CD4-positive, alpha-beta T cell (primary cell): Measurements from ENCODE around the gene WDCP. TPM values are rescaled to one million over a fixed set of nuclear protein-coding genes. Genes with fewer than 3 reads are reported as not detected.

Experiments used
- ATAC-seq: fragments of 200-7000 bp; cut with Tn5 transposase; one replicate; pipeline ENCODE4 v1.10.0; 2022; ENCODE audit warnings: mild to moderate bottlenecking; ENCODE audit not compliant: poor library complexity
- CTCF ChIA-PET: fragments of 350-600 bp; sonication (Branson Sonifier 250); formaldehyde crosslinking; loops from one replicate; lab custom pipeline; 2021; ENCODE audit warnings: antibody characterized with exemption, inconsistent platforms; lab: Charles Lee
- POLR2A ChIA-PET: fragments of 350-600 bp; sonication (Branson Sonifier 250); formaldehyde crosslinking; loops from one replicate; lab custom pipeline; 2021; ENCODE audit warnings: antibody characterized with exemption, inconsistent platforms; lab: Charles Lee
- DNase-seq, 14 experiments: peaks; one replicate each; pipeline ENCODE4 v3.0.0-alpha.2; 2013 to 2020; ENCODE audit warnings: mixed read lengths in 2 of 14
- H3K27ac ChIP-seq, 2 donors: one replicate each; pipeline versions ENCODE4 v1.5.1 to v1.7.0; 2013; ENCODE audit warnings: low read length in 2 of 2, low read depth in 1 of 2, mild to moderate bottlenecking in 1 of 2
- H3K27me3 ChIP-seq, 2 experiments: 1 replicate in 1 of 2; 2 replicates in 1 of 2; pipeline versions ENCODE4 v1.6.1 to v1.7.0; 2013; ENCODE audit warnings: low read length in 2 of 2, control low read depth in 1 of 2, mild to moderate bottlenecking in 1 of 2, moderate library complexity in 1 of 2; ENCODE audit not compliant: insufficient read depth in 2 of 2, control insufficient read depth in 1 of 2
- H3K36me3 ChIP-seq: one replicate; pipeline ENCODE4 v1.6.1; 2013; ENCODE audit warnings: low read length, control low read depth; ENCODE audit not compliant: insufficient read depth
- H3K4me1 ChIP-seq: one replicate; pipeline ENCODE4 v1.6.1; 2013; ENCODE audit warnings: low read length, control low read depth; ENCODE audit not compliant: insufficient read depth
- H3K4me3 ChIP-seq: one replicate; pipeline ENCODE4 v1.5.1; 2013; ENCODE audit warnings: mild to moderate bottlenecking, low read length, moderate library complexity
- H3K9me3 ChIP-seq, 2 experiments: 1 replicate in 1 of 2; 2 replicates in 1 of 2; pipeline versions ENCODE4 v1.6.1 to v1.7.0; 2013; ENCODE audit warnings: low read length in 2 of 2, mild to moderate bottlenecking in 2 of 2, control low read depth in 1 of 2, moderate library complexity in 1 of 2; ENCODE audit not compliant: control insufficient read depth in 1 of 2, insufficient read depth in 1 of 2
- H3K27ac Mint-ChIP-seq: one replicate; pipeline ENCODE4 v1.8.0; 2020; ENCODE audit warnings: mixed read lengths
- H3K27me3 Mint-ChIP-seq: one replicate; pipeline ENCODE4 v1.8.0; 2021; ENCODE audit warnings: mixed read lengths
- H3K36me3 Mint-ChIP-seq: one replicate; pipeline ENCODE4 v1.8.0; 2021; ENCODE audit warnings: low read depth, mixed read lengths
- H3K4me1 Mint-ChIP-seq: one replicate; pipeline ENCODE4 v1.8.0; 2021; ENCODE audit warnings: low read depth, mixed read lengths
- H3K4me3 Mint-ChIP-seq: one replicate; pipeline ENCODE4 v1.8.0; 2020; ENCODE audit warnings: mild to moderate bottlenecking, mixed read lengths
- H3K9me3 Mint-ChIP-seq: one replicate; pipeline ENCODE4 v1.8.0; 2020; ENCODE audit warnings: mixed read lengths
- intact Hi-C, 2 experiments: fragments of 100-400 bp; cut with DNase I in 1 of 2; cut with micrococcal nuclease in 1 of 2; formaldehyde crosslinking; loops; one replicate each; pipeline versions ENCODE4 v1.15.1 to v1.9.0; 2023 to 2025; cut with DNase I, micrococcal nuclease
- total RNA-seq, 174 experiments: library from RNA in 2 of 174; stranded (reverse) in 2 of 174; gene quantifications; one replicate each; pipeline ENCODE4 v1.2.3 and lab custom pipeline; 2021 to 2026
- TF ChIP-seq, protein P1 (sequence below): fragments of 200-600 bp; IDR thresholded peaks from one replicate; pipeline ENCODE4 v1.8.0; 2022; ENCODE audit warnings: antibody characterized with exemption, mild to moderate bottlenecking

WDCP gene
- total RNA-seq, 2 experiments from 2014 or later: 1.4 to 2.0 TPM

- Histone ChIP-seq H3K27me3 (peaks cover 27 to 35% of the 10 kb centered on the region in 2 experiments), H3K27ac (no peak overlapping the region), H3K4me3 (no peak overlapping the region), H3K9me3 (peaks cover 0 to 7% of the 10 kb centered on the region in 2 experiments), H3K36me3 (no peaks in the 10 kb centered on the region), H3K4me1 (peaks cover 11% of the 10 kb centered on the region)
- DNase-seq (no peak), ATAC-seq (no peak)
- no peaks in the 10 kb centered on the region for H3K4me1 Mint-ChIP-seq
- H3K4me3 Mint-ChIP-seq: no peak overlapping the region
- peaks cover 47% of the 10 kb centered on the region for H3K27me3 Mint-ChIP-seq
- TF ChIP-seq, protein P1, sequence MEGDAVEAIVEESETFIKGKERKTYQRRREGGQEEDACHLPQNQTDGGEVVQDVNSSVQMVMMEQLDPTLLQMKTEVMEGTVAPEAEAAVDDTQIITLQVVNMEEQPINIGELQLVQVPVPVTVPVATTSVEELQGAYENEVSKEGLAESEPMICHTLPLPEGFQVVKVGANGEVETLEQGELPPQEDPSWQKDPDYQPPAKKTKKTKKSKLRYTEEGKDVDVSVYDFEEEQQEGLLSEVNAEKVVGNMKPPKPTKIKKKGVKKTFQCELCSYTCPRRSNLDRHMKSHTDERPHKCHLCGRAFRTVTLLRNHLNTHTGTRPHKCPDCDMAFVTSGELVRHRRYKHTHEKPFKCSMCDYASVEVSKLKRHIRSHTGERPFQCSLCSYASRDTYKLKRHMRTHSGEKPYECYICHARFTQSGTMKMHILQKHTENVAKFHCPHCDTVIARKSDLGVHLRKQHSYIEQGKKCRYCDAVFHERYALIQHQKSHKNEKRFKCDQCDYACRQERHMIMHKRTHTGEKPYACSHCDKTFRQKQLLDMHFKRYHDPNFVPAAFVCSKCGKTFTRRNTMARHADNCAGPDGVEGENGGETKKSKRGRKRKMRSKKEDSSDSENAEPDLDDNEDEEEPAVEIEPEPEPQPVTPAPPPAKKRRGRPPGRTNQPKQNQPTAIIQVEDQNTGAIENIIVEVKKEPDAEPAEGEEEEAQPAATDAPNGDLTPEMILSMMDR: no peak
- H3K9me3 Mint-ChIP-seq: no peaks in the 10 kb centered on the region
- H3K27ac Mint-ChIP-seq: no peak overlapping the region
- CTCF ChIA-PET: no interaction called here
- intact Hi-C loops: no loop called here
- POLR2A ChIA-PET: interaction anchor here (1.1 to 1.8 kb wide), 2 partner anchors 12 to 64 kb away, joined by 3 to 5 read pairs; partner anchors contain the start of gene SF3B6
- H3K36me3 Mint-ChIP-seq: no peaks in the 10 kb centered on the region
Measured at GRCh38 chr2:24012521-24013188, 34.5 kb downstream of the WDCP start.

DNA sequence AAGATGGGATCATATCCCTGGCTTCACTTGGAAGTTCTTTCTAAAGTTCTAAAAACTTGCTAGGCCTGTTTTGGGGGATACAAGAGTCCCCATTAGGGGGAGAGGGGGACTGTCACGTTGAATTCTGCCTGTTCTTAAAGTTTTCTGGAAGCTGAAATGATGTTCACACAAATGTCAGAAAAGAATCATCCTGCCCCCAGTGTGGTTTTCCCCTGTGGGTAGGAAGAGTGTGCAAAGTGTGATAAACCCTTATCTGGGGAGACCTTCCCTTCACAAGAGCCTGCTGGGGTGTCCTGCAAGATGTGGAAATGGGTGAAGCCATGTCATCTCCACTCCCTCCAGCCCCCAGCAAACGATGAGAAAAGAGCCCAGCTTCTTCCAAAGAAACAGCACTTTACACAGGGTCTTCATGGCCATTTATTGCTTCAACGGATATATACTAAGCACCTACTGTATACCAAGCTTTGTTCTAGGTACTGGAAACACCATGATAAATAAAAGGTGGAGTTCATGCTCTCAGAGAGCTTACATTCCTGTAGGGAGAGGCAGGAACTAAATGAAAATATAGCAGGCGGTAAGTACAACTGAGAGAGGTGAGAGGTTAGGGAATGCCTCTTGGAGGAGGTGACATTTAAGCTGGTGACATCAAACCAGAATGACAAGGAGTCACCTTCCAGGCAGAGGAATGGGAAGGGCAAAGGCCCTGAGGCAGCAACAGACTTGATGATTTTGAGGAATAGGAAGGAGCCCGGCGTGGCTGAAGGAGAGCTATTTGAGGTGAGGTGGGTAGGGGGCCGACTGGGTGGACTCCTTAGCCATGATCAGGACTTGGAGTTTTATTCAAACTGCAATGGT lies 35.7 kb downstream of the WDCP start:
- intact Hi-C loops: no loop called here
- no peaks in the 10 kb centered on the region for H3K36me3 Mint-ChIP-seq
- H3K36me3 ChIP-seq: no peaks in the 10 kb centered on the region
- peaks cover 47% of the 10 kb centered on the region for H3K27me3 Mint-ChIP-seq
- no peak for ATAC-seq
- H3K4me1 ChIP-seq: peaks cover 11% of the 10 kb centered on the region
- POLR2A ChIA-PET: interaction anchor here (1.1 to 1.8 kb wide), 2 partner anchors 11 to 65 kb away, joined by 3 to 5 read pairs; partner anchors contain the start of gene SF3B6
- H3K4me3 ChIP-seq: no peak overlapping the region
- H3K9me3 Mint-ChIP-seq: no peaks in the 10 kb centered on the region
- no peak overlapping the region for H3K27ac ChIP-seq
- no peak for DNase-seq
- H3K4me1 Mint-ChIP-seq: no peaks in the 10 kb centered on the region
- TF ChIP-seq, protein P1: no peak
- H3K27me3 ChIP-seq: peaks cover 27 to 35% of the 10 kb centered on the region in 2 experiments
- CTCF ChIA-PET: interaction anchor here (0.6 kb wide), 1 partner anchor 132 kb away, joined by 3 read pairs; no protein-coding TSS in a partner anchor
- no peak overlapping the region for H3K4me3 Mint-ChIP-seq
- no peak overlapping the region for H3K27ac Mint-ChIP-seq
- peaks cover 0 to 7% of the 10 kb centered on the region in 2 experiments for H3K9me3 ChIP-seq

DNA sequence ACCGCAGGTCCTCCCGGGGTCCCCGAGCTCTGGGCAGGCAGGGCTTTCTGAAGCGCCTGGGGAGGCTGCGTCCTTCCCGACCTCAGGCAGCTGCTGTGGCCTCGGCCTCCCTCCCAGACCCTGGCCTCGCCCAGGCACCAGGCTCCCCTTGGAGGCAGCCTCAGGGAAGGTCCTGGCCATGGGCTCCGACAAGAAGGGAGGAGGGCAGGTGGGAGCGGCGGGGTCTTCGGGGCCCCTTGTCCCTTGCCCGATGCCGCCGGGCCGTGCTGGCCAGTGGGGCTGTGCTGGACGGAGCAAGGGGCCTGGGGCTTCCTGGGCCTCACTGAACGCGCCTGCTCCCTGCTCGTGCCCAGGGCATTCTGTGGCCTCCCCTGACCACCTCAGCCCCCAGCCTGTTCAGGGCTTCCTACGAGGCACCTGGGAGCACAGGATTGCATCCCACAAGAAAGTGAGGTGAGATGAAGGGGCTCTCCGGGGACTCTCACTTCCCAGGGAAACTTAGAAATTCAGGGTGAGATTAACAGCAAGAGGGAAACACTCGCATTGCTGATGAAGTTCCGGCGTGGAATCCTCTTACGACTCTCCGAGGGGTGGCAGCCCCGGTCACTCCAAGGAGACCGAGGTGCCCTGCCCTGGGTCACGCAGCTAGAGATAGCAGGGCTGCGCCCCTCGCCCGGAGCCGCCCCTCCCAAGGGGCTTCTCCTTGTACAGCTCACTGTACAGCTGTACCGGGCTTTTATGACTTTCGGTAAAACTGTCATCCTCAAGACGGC lies 36.5 kb downstream of the WDCP start:
- ATAC-seq (no peak), DNase-seq (no peak)
- Histone ChIP-seq H3K9me3 (peaks cover 0 to 7% of the 10 kb centered on the region in 2 experiments), H3K27me3 (peaks cover 27 to 35% of the 10 kb centered on the region in 2 experiments), H3K4me3 (no peak overlapping the region), H3K36me3 (no peaks in the 10 kb centered on the region), H3K4me1 (peaks cover 11% of the 10 kb centered on the region), H3K27ac (no peak overlapping the region)
- H3K4me1 Mint-ChIP-seq: no peaks in the 10 kb centered on the region
- no peaks in the 10 kb centered on the region for H3K9me3 Mint-ChIP-seq
- TF ChIP-seq, protein P1: no peak
- CTCF ChIA-PET: no interaction called here
- H3K36me3 Mint-ChIP-seq: no peaks in the 10 kb centered on the region
- H3K4me3 Mint-ChIP-seq: no peak overlapping the region
- intact Hi-C loops: no loop called here
- POLR2A ChIA-PET: interaction anchor here (1.8 kb wide), 1 partner anchor 10 kb away, joined by 5 read pairs; no protein-coding TSS in a partner anchor
- H3K27ac Mint-ChIP-seq: no peak overlapping the region
- H3K27me3 Mint-ChIP-seq: peaks cover 47% of the 10 kb centered on the region
